Muscle layer of colon (tissue), 2 donors: ENCODE data around the gene UBR1.
"Not testable (repeated sequence)": the region's sequence is repeated elsewhere in the genome, so short reads cannot be mapped to it uniquely, and the experiment has no call there.

ENCODE experiments used
- H3K27ac ChIP-seq: one replicate; pipeline ENCODE4 v1.7.0; 2013; ENCODE audit warnings: low read depth, mild to moderate bottlenecking, low read length, moderate library complexity
- H3K27me3 ChIP-seq, 2 donors: one replicate each; pipeline ENCODE4 v1.7.0; 2013; ENCODE audit warnings: low read length in 2 of 2, mild to moderate bottlenecking in 2 of 2; ENCODE audit not compliant: insufficient read depth in 2 of 2, control insufficient read depth in 1 of 2
- H3K36me3 ChIP-seq: one replicate; pipeline ENCODE4 v1.7.0; 2013; ENCODE audit warnings: mild to moderate bottlenecking, low read length; ENCODE audit not compliant: insufficient read depth
- H3K4me1 ChIP-seq: one replicate; pipeline ENCODE4 v1.7.0; 2013; ENCODE audit warnings: mild to moderate bottlenecking, low read length; ENCODE audit not compliant: insufficient read depth
- H3K4me3 ChIP-seq, 2 donors: one replicate each; pipeline ENCODE4 v1.7.0; 2013; ENCODE audit warnings: low read length in 2 of 2, low read depth in 1 of 2, mild to moderate bottlenecking in 1 of 2, moderate library complexity in 1 of 2
- H3K9ac ChIP-seq: one replicate; pipeline ENCODE4 v1.7.0; 2013; ENCODE audit warnings: low read length
- H3K9me3 ChIP-seq: one replicate; pipeline ENCODE4 v1.7.0; 2013; ENCODE audit warnings: mild to moderate bottlenecking, low read length
- donor health status: abdominal sarcoma.
- donor health status: Adenocarcinoma of cecum.

UBR1 gene

GRCh38 chr15:42955518-42955917 lies 150.3 kb downstream of the UBR1 start:
- H3K9me3 ChIP-seq, result no peaks in the 10 kb centered on the region
- H3K27me3 ChIP-seq, result no peaks in the 10 kb centered on the region
- no peak overlapping the region for H3K9ac ChIP-seq
- H3K4me3 ChIP-seq, result no peak overlapping the region
- H3K36me3 ChIP-seq, result peaks cover 57% of the 10 kb centered on the region
- H3K27ac ChIP-seq, result no peak overlapping the region
- no peaks in the 10 kb centered on the region for H3K4me1 ChIP-seq

GRCh38 chr15:42954291-42954690 lies 151.5 kb downstream of the UBR1 start:
- no peak overlapping the region for H3K9ac ChIP-seq
- H3K4me3 ChIP-seq, result no peak overlapping the region
- H3K27me3 ChIP-seq, result no peaks in the 10 kb centered on the region
- H3K4me1 ChIP-seq, result no peaks in the 10 kb centered on the region
- no peaks in the 10 kb centered on the region for H3K9me3 ChIP-seq
- peaks cover 52% of the 10 kb centered on the region for H3K36me3 ChIP-seq
- H3K27ac ChIP-seq, result no peak overlapping the region

GRCh38 chr15:42948898-42949297 lies 156.9 kb downstream of the UBR1 start:
- not testable (repeated sequence) for H3K27me3 ChIP-seq, H3K9me3 ChIP-seq, H3K4me3 ChIP-seq, H3K27ac ChIP-seq, H3K4me1 ChIP-seq, H3K9ac ChIP-seq
- peaks cover 58% of the 10 kb centered on the region for H3K36me3 ChIP-seq

- Histone ChIP-seq H3K27me3 (no peaks in the 10 kb centered on the region), H3K9me3 (no peaks in the 10 kb centered on the region), H3K4me1 (no peaks in the 10 kb centered on the region), H3K27ac (no peak overlapping the region), H3K4me3 (no peak overlapping the region), H3K9ac (no peak overlapping the region), H3K36me3 (peaks cover 20% of the 10 kb centered on the region)
Measured at GRCh38 chr15:42940527-42940926, 165.3 kb downstream of the UBR1 start.

- Histone ChIP-seq H3K4me3 (no peak overlapping the region), H3K4me1 (no peaks in the 10 kb centered on the region), H3K9ac (no peak overlapping the region), H3K27ac (no peak overlapping the region), H3K36me3 (peaks cover 13% of the 10 kb centered on the region), H3K27me3 (no peaks in the 10 kb centered on the region), H3K9me3 (no peaks in the 10 kb centered on the region)
Measured at GRCh38 chr15:42939841-42940240, 166.0 kb downstream of the UBR1 start.

DNA sequence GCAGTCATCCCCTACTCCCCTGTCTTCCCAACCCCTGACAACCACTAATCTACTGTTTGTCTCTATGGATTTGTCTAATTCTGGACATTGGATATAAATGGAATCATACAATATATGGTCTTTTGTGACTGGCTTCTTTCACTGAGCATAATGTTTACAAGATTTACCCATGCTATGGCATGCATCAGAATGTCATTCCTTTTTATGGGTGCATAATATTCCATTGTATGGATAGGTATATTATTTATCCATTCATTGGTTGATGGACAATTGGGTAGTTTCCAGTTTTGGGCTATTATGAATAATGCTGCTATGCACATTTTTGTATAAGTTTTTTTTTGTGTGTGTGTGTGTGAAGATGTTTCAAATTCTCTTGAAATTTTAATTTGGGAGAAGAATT lies 168.7 kb downstream of the UBR1 start:
- H3K4me3 ChIP-seq, result no peak overlapping the region
- no peaks in the 10 kb centered on the region for H3K9me3 ChIP-seq
- H3K36me3 ChIP-seq, result no peaks in the 10 kb centered on the region
- H3K27me3 ChIP-seq, result no peaks in the 10 kb centered on the region
- H3K9ac ChIP-seq, result no peak overlapping the region
- H3K27ac ChIP-seq, result no peak overlapping the region
- H3K4me1 ChIP-seq, result no peaks in the 10 kb centered on the region

- H3K9ac ChIP-seq, result no peak overlapping the region
- H3K27me3 ChIP-seq, result no peaks in the 10 kb centered on the region
- no peaks in the 10 kb centered on the region for H3K4me1 ChIP-seq
- no peaks in the 10 kb centered on the region for H3K9me3 ChIP-seq
- H3K27ac ChIP-seq, result no peak overlapping the region
- no peaks in the 10 kb centered on the region for H3K36me3 ChIP-seq
- H3K4me3 ChIP-seq, result no peak overlapping the region
Measured at GRCh38 chr15:42933886-42934667, 171.8 kb downstream of the UBR1 start.

DNA sequence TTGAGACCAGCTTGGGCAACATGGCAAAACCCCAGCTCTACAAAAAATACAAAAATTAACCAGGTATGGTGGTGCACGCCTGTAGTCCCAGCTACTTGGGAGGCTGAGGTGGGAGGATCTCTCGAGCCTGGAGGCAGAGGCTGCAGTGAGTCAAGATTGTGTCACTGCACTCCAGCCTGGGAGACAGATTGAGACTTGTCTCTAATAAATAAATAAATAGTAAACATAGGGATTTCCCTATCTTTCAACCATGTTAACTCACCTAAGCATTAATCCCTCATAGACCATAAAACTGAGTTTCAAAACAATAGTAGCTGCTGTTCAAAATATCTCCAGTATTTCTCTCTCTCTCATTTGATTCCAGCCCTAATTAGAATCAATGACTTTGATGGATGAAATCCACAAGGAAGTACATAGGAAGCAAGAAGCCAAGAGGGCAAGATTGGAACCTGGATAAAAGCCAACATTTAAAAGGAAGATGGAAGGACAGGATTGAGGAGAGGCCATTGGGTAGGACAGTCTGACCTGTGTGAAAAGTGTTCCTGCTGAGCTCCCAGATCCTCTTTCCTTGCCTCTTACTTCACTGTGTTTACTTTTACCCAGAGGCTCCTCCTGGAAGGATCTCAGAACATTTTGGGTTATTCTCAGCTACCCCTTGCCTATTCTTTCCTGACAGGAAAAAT lies 172.9 kb downstream of the UBR1 start:
- no peaks in the 10 kb centered on the region for H3K9me3 ChIP-seq
- H3K27ac ChIP-seq, result no peak overlapping the region
- H3K4me3 ChIP-seq, result no peak overlapping the region
- H3K4me1 ChIP-seq, result no peaks in the 10 kb centered on the region
- H3K27me3 ChIP-seq, result no peaks in the 10 kb centered on the region
- H3K36me3 ChIP-seq, result no peaks in the 10 kb centered on the region
- H3K9ac ChIP-seq, result no peak overlapping the region

GRCh38 chr15:42931702-42932486 lies 173.9 kb downstream of the UBR1 start:
- H3K27me3 ChIP-seq, result no peaks in the 10 kb centered on the region
- no peaks in the 10 kb centered on the region for H3K9me3 ChIP-seq
- H3K27ac ChIP-seq, result no peak overlapping the region
- H3K36me3 ChIP-seq, result no peaks in the 10 kb centered on the region
- no peak overlapping the region for H3K4me3 ChIP-seq
- no peak overlapping the region for H3K9ac ChIP-seq
- H3K4me1 ChIP-seq, result no peaks in the 10 kb centered on the region

DNA sequence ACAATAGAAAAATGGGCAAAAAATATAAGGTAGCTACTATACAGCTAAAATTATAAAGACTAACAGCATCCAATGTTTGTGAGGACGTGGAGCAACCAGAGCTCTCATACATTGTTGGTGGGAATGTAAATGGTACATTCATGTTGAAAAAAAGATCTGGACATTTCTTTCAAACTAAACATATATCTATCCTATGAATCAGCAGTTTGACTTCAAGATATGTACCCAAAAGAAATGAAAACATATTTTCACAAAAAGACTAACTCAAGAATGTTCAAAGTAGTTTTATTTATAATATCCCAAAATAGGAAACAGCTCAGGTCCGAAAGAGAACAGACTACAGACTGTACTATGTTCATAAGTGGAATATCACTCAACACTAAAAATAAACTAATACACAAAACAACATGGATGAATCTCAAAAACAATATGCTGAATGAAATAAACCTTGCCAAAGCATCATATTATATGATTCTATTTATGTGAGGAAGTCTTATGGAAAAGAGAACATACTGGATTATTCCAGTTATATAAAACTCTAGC lies 176.5 kb downstream of the UBR1 start:
- Histone ChIP-seq H3K9me3 (no peaks in the 10 kb centered on the region), H3K36me3 (no peaks in the 10 kb centered on the region), H3K27me3 (no peaks in the 10 kb centered on the region), H3K27ac (no peak overlapping the region), H3K4me3 (no peak overlapping the region), H3K4me1 (no peaks in the 10 kb centered on the region), H3K9ac (no peak overlapping the region)

DNA sequence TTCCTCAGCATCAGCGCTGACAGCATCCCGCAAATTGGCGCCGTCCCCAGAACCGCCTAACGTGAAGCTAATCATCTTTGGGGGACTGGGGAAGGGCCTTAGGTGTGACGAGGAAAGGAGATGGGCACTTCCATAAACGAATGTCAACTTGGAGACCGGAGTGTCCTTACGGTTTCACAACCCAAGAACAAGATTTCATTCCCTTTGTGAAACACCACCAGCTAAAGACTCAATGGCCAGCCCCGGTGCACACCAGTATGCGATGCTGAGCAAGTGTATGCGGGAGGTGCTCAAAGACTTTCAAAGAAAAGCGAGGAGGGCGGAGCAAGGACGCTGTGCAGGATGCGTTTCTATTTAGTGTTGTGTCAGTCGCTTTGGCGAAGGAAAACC lies 184.5 kb downstream of the UBR1 start:
- peak overlapping the region; percentile 76 for H3K27ac ChIP-seq

More for the DNA sequence above, 184.5 kb downstream of the UBR1 start:
- peak overlapping the region; percentile 89 to 90 for H3K4me3 ChIP-seq
- H3K9ac ChIP-seq, result peak overlapping the region; percentile 45
- H3K36me3 ChIP-seq, result no peaks in the 10 kb centered on the region
- H3K4me1 ChIP-seq, result peaks cover 8% of the 10 kb centered on the region
- no peaks in the 10 kb centered on the region for H3K27me3 ChIP-seq
- no peaks in the 10 kb centered on the region for H3K9me3 ChIP-seq
